Transverse colon (tissue), 4 donors: Measurements from ENCODE around the gene UBE2C.

Experiments used
- CTCF ChIP-seq, 5 experiments: fragments of 200-600 bp in 3 of 5; fragments of 450-650 bp in 2 of 5; sonication (generic) in 3 of 5; IDR thresholded peaks; 1 replicate in 2 of 5; 2 replicates in 3 of 5; pipeline ENCODE4 v1.5.1; 2016 to 2017; ENCODE audit warnings: antibody characterized with exemption in 5 of 5, inconsistent platforms in 3 of 5, mild to moderate bottlenecking in 2 of 5, moderate library complexity in 1 of 5
- EP300 ChIP-seq: sonication (generic); formaldehyde crosslinking; IDR thresholded peaks from one replicate; pipeline ENCODE4 v1.6.1; 2017; ENCODE audit warnings: antibody characterized with exemption, low read depth
- POLR2A ChIP-seq: fragments of 450-650 bp; IDR thresholded peaks from one replicate; pipeline ENCODE4 v1.6.1; 2016; ENCODE audit warnings: antibody characterized with exemption, mild to moderate bottlenecking, moderate library complexity
- POLR2AphosphoS5 ChIP-seq, 3 donors: sonication (generic); formaldehyde crosslinking; IDR thresholded peaks; one replicate each; pipeline ENCODE4 v1.6.1; 2016; ENCODE audit warnings: antibody characterized with exemption in 3 of 3

- no peak for TF ChIP-seq POLR2A
- no peak for TF ChIP-seq CTCF (IDR thresholded peaks at IDR 0.05)
- TF ChIP-seq POLR2AphosphoS5 (IDR thresholded peaks at IDR 0.05), result no peak
- TF ChIP-seq EP300, result no peak
Observed at GRCh38 chr20:45792317-45793118, 19.9 kb upstream of the UBE2C start.
